Measurements from ENCODE around the gene CCL25.
"Not testable (repeated sequence)": the region's sequence is repeated elsewhere in the genome, so short reads cannot be mapped to it uniquely, and the experiment has no call there.

CCL25 gene

GRCh38 chr19:8052464-8052859 is at the start of gene CCL25:
CCL25 (plus strand) TSS chr19:8052760; CDS start chr19:8053050, 290 bp downstream.
- DNase-seq: no peak

DNA sequence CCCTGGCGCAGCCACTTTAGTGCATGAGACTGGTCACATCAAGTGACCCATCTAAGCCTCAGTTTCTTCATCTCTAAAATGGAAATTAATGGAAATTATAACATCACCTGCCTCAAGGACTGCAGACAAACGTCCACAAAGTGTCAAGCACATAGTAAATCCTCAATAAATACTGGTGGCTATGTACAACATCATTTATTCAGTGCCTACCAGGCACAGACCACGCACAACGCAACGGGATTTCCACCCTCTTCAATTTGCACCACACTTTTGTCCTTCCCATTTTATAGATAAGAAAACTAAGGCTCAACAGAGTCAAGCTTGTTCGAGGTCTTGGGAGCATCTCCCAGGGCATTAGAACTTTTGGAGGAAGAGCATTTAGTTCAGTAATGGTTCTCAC is 48.6 kb upstream of the CCL25 start:
- no peak for DNase-seq

DNA sequence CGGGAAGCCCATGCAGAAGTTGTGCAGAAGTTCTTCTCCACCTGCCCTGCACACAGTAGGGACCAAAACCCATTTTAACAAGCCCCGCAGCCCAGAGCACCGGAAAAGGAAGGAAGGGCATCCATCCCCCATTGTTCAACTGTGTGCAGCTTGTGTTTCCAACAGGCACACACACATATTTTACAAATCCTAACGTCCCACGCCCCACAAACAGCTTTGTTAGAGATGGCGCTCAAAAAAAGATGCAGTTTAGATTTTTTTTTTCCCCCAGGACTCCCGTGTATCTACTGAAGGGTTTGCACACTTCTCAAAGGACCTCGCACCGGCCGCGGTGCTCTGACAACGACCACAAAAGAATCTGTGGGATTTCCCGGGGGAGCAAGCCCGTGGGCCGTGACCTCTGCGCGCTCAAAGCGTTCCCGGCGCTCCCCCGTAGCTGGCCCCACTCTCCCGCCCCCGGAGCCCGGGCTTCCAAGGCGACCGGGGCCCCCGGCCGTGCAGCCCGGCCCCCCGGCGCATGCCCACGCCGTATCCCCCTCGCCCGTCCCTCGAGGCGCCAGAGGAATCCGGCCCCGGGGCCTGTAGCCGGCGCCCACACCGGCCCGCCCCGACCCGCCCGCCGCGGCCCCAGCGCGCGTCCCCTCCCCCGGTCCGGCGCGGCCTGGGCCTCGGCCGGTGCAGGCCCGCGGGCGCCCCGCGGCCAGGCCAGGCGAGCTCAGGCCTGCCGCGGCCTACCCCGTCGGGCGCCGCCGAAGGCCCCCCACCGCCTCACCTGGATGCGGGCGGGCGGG is 47.6 kb upstream of the CCL25 start:
- DNase-seq: no peak

DNA sequence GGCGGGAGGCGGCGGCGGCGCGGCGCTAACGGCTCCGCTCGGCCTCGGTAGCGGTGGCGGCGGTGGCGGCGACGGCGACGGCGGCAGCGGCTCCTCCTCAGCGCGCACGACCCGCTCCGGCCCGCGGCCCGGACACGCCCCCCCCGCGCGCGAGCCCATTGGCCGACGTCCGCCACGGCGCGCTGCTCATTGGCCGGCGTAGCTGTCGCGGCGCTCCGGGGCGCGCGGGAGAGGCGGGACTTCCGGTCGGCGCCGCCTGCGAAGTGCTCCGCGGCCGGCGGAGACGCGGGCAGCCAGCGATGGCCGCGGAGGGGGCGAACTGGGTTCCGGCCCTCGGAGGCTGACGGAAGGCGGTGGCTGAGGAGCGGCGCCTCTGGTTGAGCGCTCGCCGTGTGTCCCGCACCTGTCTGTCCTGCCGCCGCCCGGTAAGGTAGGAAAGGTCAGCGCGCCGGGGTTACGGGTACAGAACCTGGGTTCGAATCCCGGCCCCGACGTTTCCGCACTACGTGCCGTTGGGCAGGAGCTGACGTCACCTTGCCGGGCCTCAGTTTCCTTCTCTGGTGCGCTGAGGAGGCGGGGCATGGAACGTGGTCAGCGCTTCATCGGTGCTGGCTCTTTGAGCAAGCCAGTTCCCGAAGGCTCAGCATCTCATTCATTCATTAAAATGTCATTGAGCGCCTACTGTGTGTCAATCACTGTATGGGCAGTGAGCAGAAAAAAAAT is 46.9 kb upstream of the CCL25 start, which contains the start of gene ELAVL1:
Gene ELAVL1 (minus strand): TSS at position 108 of the 723 bp plus-strand sequence. CDS start 13,826 bp downstream, outside the sequence.
- no peak for DNase-seq

- no peak for DNase-seq
These were observed 34.8 kb upstream of the CCL25 start for GRCh38 chr19:8017808-8018207.

GRCh38 chr19:8020681-8021080 is 31.9 kb upstream of the CCL25 start:
- DNase-seq: no peak

- no peak for DNase-seq
These were observed 31.2 kb upstream of the CCL25 start for GRCh38 chr19:8021374-8021773.

DNA sequence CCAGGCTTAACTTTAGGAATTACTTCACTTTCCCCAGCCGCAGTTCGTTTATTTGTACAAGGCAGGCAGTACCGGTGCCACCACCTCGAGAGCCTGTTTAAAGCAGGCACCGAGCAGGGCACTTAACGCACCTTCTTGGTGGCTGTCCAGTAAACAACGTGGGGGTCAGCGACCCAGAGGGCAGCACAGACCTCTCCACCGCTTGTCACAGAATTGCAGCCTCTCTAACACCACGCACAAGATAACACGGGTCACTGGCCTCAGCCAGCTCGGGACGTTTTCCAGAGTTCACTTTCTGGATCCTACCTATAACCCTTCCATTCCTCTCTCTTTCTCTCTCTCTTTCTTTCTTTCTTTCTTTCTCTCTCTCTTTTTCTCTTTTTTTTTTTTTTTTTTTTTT is 30.3 kb upstream of the CCL25 start:
- no peak for DNase-seq

GRCh38 chr19:8023371-8023770 is 29.2 kb upstream of the CCL25 start:
- no peak for DNase-seq

DNA sequence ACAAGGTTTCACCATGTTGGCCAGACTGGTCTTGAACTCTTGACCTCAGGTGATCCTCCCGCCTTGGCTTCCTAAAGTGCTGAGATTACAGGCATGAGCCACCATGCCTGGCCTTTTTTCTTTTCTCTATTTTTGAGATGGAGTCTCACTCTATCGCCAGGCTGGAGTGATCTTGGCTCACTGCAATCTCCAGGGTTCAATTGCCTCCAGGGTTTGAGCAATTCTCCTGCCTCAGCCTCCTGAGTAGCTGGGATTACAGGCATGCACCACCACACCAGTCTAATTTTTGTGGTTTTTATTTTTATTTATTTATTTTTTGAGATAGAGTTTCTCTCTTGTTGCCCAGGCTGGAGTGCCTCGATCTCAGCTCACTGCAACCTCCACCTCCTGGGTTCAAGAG is 28.3 kb upstream of the CCL25 start:
- DNase-seq: not testable (repeated sequence)

- no peak for DNase-seq
These were observed 27.2 kb upstream of the CCL25 start for GRCh38 chr19:8025316-8025715.

DNA sequence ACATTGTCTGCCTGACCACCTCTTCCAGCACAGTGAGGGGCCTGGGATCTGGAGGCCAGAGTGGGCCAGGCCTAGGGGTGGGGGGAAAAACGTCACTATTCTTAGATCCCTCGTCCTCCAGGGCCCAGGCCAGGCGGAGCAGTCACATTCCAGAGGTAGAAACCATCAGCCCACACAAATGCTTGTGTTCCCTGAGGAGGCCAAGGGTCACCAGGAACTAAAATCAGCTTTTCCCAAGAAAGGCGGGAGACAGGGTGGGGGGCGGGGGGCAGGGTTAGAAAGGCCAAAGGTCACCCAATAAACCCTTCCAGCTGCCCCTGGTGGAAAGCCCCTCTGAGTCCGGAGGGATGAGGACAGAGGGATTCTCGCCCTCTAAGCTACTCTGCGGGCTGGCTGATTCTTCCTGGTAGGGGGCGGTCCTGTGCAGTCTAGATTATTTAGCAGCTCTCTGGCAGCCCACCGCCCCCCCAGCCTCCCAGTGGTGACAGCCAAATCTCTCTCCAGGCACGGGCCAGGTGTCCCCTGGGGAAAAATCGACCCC is 23.5 kb upstream of the CCL25 start:
- DNase-seq: no peak

DNA sequence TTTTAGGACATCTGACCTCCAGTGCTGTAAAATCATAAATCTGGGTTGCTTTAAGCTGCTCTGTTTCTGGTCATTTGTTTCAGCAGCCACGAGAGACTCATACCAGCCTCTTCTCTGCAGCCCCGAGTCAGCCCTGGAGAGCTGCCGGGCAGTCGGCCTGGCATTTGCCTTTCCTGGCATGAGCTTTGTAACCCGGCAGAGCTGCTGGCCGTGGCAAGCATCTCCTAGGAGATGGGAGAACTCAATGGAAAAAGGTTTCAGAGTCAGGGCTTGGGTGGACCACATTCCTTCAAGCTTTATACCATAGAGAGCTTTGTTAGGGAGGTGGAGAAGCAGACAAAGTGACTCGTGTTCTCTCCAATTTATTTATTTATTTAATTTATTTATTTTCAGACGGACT is 21.6 kb upstream of the CCL25 start:
- DNase-seq: no peak

DNA sequence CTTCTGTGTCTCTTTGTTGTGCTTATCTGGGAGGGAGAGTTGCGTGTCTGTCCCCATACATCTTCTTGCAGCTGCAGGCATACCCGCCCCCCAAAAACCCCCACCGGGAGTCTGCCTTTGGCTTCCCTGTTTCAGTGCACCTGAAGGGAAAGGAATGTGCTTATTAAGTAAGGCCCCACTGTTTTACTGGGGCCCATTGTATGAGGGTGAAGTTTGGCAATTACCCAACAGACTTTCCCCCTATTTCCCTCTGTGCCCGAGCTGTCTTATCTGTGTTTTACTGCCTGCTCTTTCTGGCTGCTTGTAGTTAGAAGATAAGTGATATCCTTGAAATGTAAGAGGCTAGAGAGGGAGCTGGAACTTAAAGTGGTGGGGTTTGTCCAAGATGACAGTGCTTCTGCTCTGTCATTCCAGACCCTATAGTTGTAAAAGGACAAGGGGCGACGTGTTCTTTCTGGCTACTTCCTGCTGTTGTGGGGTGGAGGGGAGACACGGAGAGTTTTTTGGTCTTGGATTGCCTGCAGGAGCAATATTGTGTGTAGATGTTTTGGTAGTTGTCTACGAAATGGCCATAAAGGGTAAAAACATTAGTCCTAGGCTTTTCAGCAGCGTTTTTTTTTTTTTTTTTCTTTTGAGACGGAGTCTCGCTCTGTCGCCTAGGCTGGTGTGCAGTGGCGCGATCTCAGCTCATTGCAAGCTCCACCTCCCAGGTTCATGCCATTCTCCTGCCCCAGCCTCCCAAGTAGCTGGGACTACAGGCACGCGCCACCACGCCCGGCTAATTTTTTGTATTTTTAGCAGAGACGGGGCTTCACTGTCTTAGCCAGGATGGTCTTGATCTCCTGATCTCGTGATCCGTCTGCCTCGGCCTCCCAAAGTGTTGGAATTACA is 19.0 kb upstream of the CCL25 start:
- not testable (repeated sequence) for DNase-seq

DNA sequence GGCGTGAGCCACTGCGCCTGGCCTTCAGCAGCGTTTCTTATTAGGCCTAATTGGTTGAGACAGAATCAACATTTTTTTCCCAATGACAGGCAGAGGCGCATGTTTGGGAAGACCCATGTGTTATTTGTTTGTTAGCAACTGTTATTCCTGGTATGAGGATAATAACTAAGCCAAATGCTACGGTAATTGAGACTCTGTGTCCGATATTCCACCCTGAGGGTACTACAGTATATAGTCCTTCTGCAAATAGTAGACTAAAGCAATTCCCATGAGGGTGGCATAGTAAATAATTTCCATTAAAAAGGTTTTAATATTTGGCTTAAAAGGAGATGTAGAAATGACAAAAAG is 18.4 kb upstream of the CCL25 start:
- DNase-seq: no peak

DNA sequence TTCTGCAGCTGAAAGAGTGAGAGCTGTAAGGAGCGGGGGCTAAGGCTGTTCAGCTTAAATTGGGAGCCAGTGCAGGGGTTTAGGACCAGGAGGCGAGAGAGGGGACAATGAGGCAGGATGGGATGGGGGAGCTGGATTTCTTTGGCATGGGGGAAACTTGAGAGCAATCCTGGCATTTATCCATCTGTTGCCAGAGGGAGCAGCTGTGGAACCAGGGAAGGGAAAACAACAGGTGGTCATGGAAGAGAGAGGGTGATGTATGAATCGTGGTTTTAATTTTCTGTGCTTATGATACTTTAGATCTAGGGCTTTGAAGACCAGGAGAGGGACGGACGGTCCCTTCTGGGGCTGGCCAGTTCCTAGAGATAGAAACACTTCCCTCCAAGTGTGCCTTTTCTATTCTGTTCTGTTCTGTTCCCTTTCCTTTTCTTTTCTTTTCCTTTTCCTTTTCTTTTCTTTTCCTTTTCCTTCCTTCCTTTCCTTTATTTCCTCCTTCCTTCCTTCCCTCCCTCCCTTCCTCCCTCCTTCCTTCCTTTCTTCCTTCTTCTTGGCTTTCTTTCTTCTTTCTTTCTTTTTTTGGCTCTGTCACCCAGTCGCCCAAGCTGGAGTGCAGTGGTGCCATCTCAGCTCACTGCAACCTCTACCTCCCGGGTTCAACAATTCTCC is 16.0 kb upstream of the CCL25 start:
- no peak for DNase-seq

GRCh38 chr19:8038815-8039214 is 13.7 kb upstream of the CCL25 start:
- no peak for DNase-seq

DNA sequence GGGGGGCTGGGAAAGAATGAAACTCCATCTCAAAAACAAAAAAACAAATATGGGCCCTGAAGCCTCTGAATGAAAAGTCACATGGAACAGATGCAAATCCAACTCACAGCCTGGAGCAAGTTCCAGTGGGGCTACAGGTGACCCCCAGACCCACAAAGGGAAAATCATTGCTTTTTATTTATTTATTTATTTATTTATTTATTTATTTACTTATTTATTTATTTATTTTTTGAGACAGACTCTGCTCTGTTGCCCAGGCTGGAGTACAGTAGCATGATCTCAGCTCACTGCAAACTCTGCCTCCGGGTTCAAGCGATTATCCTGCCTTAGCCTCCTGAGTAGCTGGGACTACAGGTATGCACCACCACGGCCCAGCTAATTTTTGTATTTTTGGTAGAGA is 13.3 kb upstream of the CCL25 start:
- no peak for DNase-seq

- DNase-seq: no peak
These were observed 11.0 kb upstream of the CCL25 start for GRCh38 chr19:8041531-8041931.

- no peak for DNase-seq
These were observed 9.7 kb upstream of the CCL25 start for GRCh38 chr19:8042900-8043299.

GRCh38 chr19:8044018-8044417 is 8.5 kb upstream of the CCL25 start:
- DNase-seq: no peak

- no peak for DNase-seq
These were observed 6.5 kb upstream of the CCL25 start for GRCh38 chr19:8045872-8046568.
